GM23248 (cell line): ENCODE measurements around the gene CD47. TPM values are rescaled to one million over a fixed set of nuclear protein-coding genes. Genes with fewer than 3 reads are reported as not detected.

Source experiments
- DNase-seq: peaks from one replicate; pipeline ENCODE4 v3.0.0-alpha.2; 2015
- H2AFZ ChIP-seq: fragments of 200-600 bp; sonication (generic); 2 replicates; pipeline ENCODE4 v1.6.1; 2016; ENCODE audit warnings: antibody characterized with exemption
- H3F3A ChIP-seq: fragments of 200-600 bp; sonication (generic); 2 replicates; pipeline ENCODE4 v1.6.1; 2016; ENCODE audit warnings: mild to moderate bottlenecking, antibody characterized with exemption, mixed run types; ENCODE audit not compliant: insufficient read depth
- H3K27ac ChIP-seq: fragments of 200-600 bp; sonication (generic); 2 replicates; pipeline ENCODE4 v1.5.1; 2016; ENCODE audit warnings: mild to moderate bottlenecking
- H3K27me3 ChIP-seq: fragments of 200-600 bp; sonication (generic); replicated peaks from 2 replicates; pipeline ENCODE4 v1.6.1; 2016; ENCODE audit warnings: mild to moderate bottlenecking; ENCODE audit not compliant: insufficient read depth
- H3K36me3 ChIP-seq: fragments of 200-600 bp; sonication (generic); 2 replicates; pipeline ENCODE4 v1.6.1; 2016; ENCODE audit warnings: low read depth, mild to moderate bottlenecking
- H3K4me1 ChIP-seq: fragments of 200-600 bp; sonication (generic); 2 replicates; pipeline ENCODE4 v1.6.1; 2016; ENCODE audit warnings: mild to moderate bottlenecking; ENCODE audit not compliant: insufficient read depth
- H3K4me2 ChIP-seq: fragments of 200-600 bp; sonication (generic); one replicate; pipeline ENCODE4 v1.6.1; 2016; ENCODE audit warnings: mild to moderate bottlenecking; ENCODE audit not compliant: unreplicated experiment
- H3K4me3 ChIP-seq: fragments of 200-600 bp; sonication (generic); 2 replicates; pipeline ENCODE4 v1.5.1; 2016; ENCODE audit warnings: mild to moderate bottlenecking
- H3K79me2 ChIP-seq: fragments of 200-600 bp; sonication (generic); 2 replicates; pipeline ENCODE4 v1.6.1; 2016; ENCODE audit warnings: mild to moderate bottlenecking; ENCODE audit not compliant: insufficient read depth
- H3K9ac ChIP-seq: fragments of 200-600 bp; sonication (generic); 2 replicates; pipeline ENCODE4 v1.6.1; 2016; ENCODE audit warnings: mild to moderate bottlenecking
- H3K9me2 ChIP-seq: fragments of 200-600 bp; sonication (generic); 2 replicates; pipeline ENCODE4 v1.6.1; 2016; ENCODE audit warnings: mixed run types, mild to moderate bottlenecking, moderate library complexity; ENCODE audit not compliant: insufficient read depth
- H3K9me3 ChIP-seq: fragments of 200-600 bp; sonication (generic); one replicate; pipeline ENCODE4 v1.6.1; 2017; ENCODE audit warnings: low read depth
- H4K20me1 ChIP-seq: fragments of 200-600 bp; sonication (generic); 2 replicates; pipeline ENCODE4 v1.6.0; 2016; ENCODE audit not compliant: insufficient read depth
- EZH2 ChIP-seq: fragments of 200-600 bp; sonication (generic); IDR thresholded peaks from 2 replicates; pipeline ENCODE4 v1.6.1; 2018; ENCODE audit warnings: antibody characterized with exemption, mild to moderate bottlenecking; ENCODE audit not compliant: insufficient read depth, poor library complexity, severe bottlenecking
- EZH2phosphoT487 ChIP-seq: fragments of 200-600 bp; sonication (generic); IDR thresholded peaks from 2 replicates; pipeline ENCODE4 v1.6.1; 2018; ENCODE audit warnings: antibody characterized with exemption, moderate library complexity, mild to moderate bottlenecking, low read depth; ENCODE audit not compliant: insufficient read depth
- WGBS, 2 experiments: methylation state at CpG; one replicate each; pipeline ENCODE4 v1.1.6; 2015 to 2017; ENCODE audit warnings: low lambda C conversion rate in 2 of 2, low coverage in 1 of 2; ENCODE audit errors: missing lambda C conversion rate in 2 of 2; 5-methylcytosine and 5-hydroxymethylcytosine counted together
- in situ Hi-C: fragments of 300-500 bp; cut with MboI; formaldehyde crosslinking; loops from 2 replicates; pipeline ENCODE4 v1.15.0; 2020
- polyA plus RNA-seq: library from polyadenylated mRNA; unstranded; fragments of >200 nt; fragmentation: Nextera tagmentation; extraction: Ambion mirVana; gene quantifications from 2 replicates; pipeline ENCODE4 v1.2.1, GENCODE V29; 2016
- total RNA-seq: library from RNA; depleted of rRNA; stranded (reverse); fragments of >200 nt; shearing (Covaris generic); gene quantifications from 2 replicates; pipeline ENCODE4 v1.2.3, GENCODE V29; 2014; rRNA removed

The CD47 gene
- total RNA-seq: 97.3 and 133 TPM in 2 replicates
- 120 and 121 TPM in 2 replicates for polyA plus RNA-seq

GRCh38 chr3:108090701-108091497 lies at the start of gene CD47:
CD47 (minus strand) TSS chr3:108091031; CDS start chr3:108090908, 123 bp downstream.
- TF ChIP-seq EZH2: no peak
- TF ChIP-seq EZH2phosphoT487: no peak
- H3K36me3 ChIP-seq: no peaks in the 10 kb centered on the region
- H3K4me2 ChIP-seq: peak within 1 kb of the TSS; percentile 96
- peak within 1 kb of the TSS; percentile 90 for H2AFZ ChIP-seq
- no peaks in the 10 kb centered on the region for H3F3A ChIP-seq
- in situ Hi-C loops: no loop called here
- H3K79me2 ChIP-seq: peaks cover 49% of the 10 kb centered on the region
- peaks cover 7% of the 10 kb centered on the region; the same call in 1 of the 2 replicates for H3K4me1 ChIP-seq
- peak within 1 kb of the TSS; percentile 85 for H3K4me3 ChIP-seq
- no peaks in the 10 kb centered on the region for H3K9me2 ChIP-seq
- H4K20me1 ChIP-seq: no peaks in the 10 kb centered on the region
- H3K27me3 ChIP-seq: no peaks in the 10 kb centered on the region
- peak; percentile 93 for DNase-seq
- 1 to 2% methylated on average over 23 to 96 of the region's 106 CpGs for WGBS, 2 experiments
- H3K9me3 ChIP-seq: no peaks in the 10 kb centered on the region
- peak within 1 kb of the TSS; percentile 89 for H3K9ac ChIP-seq
- H3K27ac ChIP-seq: peak within 1 kb of the TSS; percentile 67

- H3K4me3 ChIP-seq: no peak overlapping the region
- H3F3A ChIP-seq: peaks cover 8% of the 10 kb centered on the region; the same call in 1 of the 2 replicates
- no peaks in the 10 kb centered on the region for H3K36me3 ChIP-seq
- H2AFZ ChIP-seq: no peak overlapping the region
- no peak for DNase-seq
- in situ Hi-C loops: no loop called here
- no peak overlapping the region for H3K4me2 ChIP-seq
- peaks cover 8% of the 10 kb centered on the region for H3K4me1 ChIP-seq
- no peak overlapping the region for H3K9ac ChIP-seq
- no peaks in the 10 kb centered on the region for H3K9me3 ChIP-seq
- H3K27ac ChIP-seq: no peak overlapping the region
- 70% methylated on average over 5 of the region's 5 CpGs for WGBS, 2 experiments
- TF ChIP-seq EZH2 (no peak), EZH2phosphoT487 (no peak)
- H3K79me2 ChIP-seq: no peaks in the 10 kb centered on the region
- H4K20me1 ChIP-seq: no peaks in the 10 kb centered on the region
- no peaks in the 10 kb centered on the region for H3K27me3 ChIP-seq
- no peaks in the 10 kb centered on the region for H3K9me2 ChIP-seq
Measured at GRCh38 chr3:108137460-108137814, 46.6 kb upstream of the CD47 start.

- Histone ChIP-seq H4K20me1 (no peaks in the 10 kb centered on the region), H3K9ac (no peak overlapping the region), H3K27me3 (no peaks in the 10 kb centered on the region), H2AFZ (no peak overlapping the region), H3K4me2 (no peak overlapping the region), H3K9me2 (no peaks in the 10 kb centered on the region), H3K4me3 (no peak overlapping the region), H3K79me2 (no peaks in the 10 kb centered on the region), H3K27ac (no peak overlapping the region), H3K9me3 (no peaks in the 10 kb centered on the region), H3F3A (peaks cover 14% of the 10 kb centered on the region), H3K36me3 (no peaks in the 10 kb centered on the region), H3K4me1 (peaks cover 14% of the 10 kb centered on the region)
- no peak for DNase-seq
- in situ Hi-C loops: no loop called here
- no peak for TF ChIP-seq EZH2
- TF ChIP-seq EZH2phosphoT487: no peak
- WGBS, 2 experiments: 80 to 83% methylated on average over 11 to 13 of the region's 13 CpGs
Measured at GRCh38 chr3:108136561-108137459, 46.0 kb upstream of the CD47 start.

GRCh38 chr3:108134555-108134880 lies 43.7 kb upstream of the CD47 start:
- Histone ChIP-seq H3K4me2 (no peak overlapping the region), H2AFZ (no peak overlapping the region), H3K4me3 (no peak overlapping the region), H3F3A (peaks cover 35% of the 10 kb centered on the region), H3K36me3 (no peaks in the 10 kb centered on the region), H3K79me2 (no peaks in the 10 kb centered on the region), H3K4me1 (peaks cover 35% of the 10 kb centered on the region), H3K9ac (no peak overlapping the region), H4K20me1 (no peaks in the 10 kb centered on the region), H3K27ac (no peak overlapping the region), H3K9me3 (no peaks in the 10 kb centered on the region), H3K27me3 (no peaks in the 10 kb centered on the region), H3K9me2 (no peaks in the 10 kb centered on the region)
- no peak for DNase-seq
- WGBS, 2 experiments: 100% methylated on average over 1 of the region's 1 CpG
- in situ Hi-C loops: no loop called here
- TF ChIP-seq EZH2 (no peak), EZH2phosphoT487 (no peak)
